Upper lobe of left lung (tissue), 6 donors: ENCODE measurements around the gene MAST4. TPM values are rescaled to one million over a fixed set of nuclear protein-coding genes. Genes with fewer than 3 reads are reported as not detected.
A peak's percentile ranks its signal among the peaks of the same experiment; 100 is the strongest.

Experiments
- ATAC-seq, 2 donors: fragments of 200-7000 bp; cut with Tn5 transposase; one replicate each; pipeline ENCODE4 v1.9.1; 2022; ENCODE audit warnings: mild to moderate bottlenecking in 2 of 2, moderate library complexity in 2 of 2; ENCODE audit not compliant: low FRiP score in 2 of 2
- DNase-seq, 2 donors: peaks; one replicate each; pipeline ENCODE4 v3.0.0-alpha.2; 2019 to 2020
- H3K27ac ChIP-seq, 4 donors: fragments of 200-600 bp; sonication (generic); one replicate each; pipeline ENCODE4 v1.5.1; 2016 to 2019
- H3K27me3 ChIP-seq, 4 donors: fragments of 200-600 bp; sonication (generic); one replicate each; pipeline ENCODE4 v1.5.1; 2017 to 2019
- H3K36me3 ChIP-seq, 4 donors: fragments of 200-600 bp; sonication (generic); one replicate each; pipeline ENCODE4 v1.5.1; 2016 to 2019
- H3K4me1 ChIP-seq, 4 donors: fragments of 200-600 bp; sonication (generic); one replicate each; pipeline ENCODE4 v1.5.1; 2018 to 2019
- H3K4me3 ChIP-seq, 4 donors: fragments of 200-600 bp; sonication (generic); one replicate each; pipeline ENCODE4 v1.5.1; 2017 to 2019; ENCODE audit warnings: mild to moderate bottlenecking in 2 of 4, moderate library complexity in 1 of 4
- H3K9me3 ChIP-seq, 4 donors: fragments of 200-600 bp; sonication (generic); one replicate each; pipeline ENCODE4 v1.5.1; 2018 to 2019
- EP300 ChIP-seq, 4 donors: sonication (generic); formaldehyde crosslinking; IDR thresholded peaks; one replicate each; pipeline ENCODE4 v1.5.1; 2017; ENCODE audit warnings: antibody characterized with exemption in 4 of 4, control low read depth in 2 of 4
- POLR2A ChIP-seq, 4 donors: fragments of 450-650 bp; IDR thresholded peaks; one replicate each; pipeline ENCODE4 v1.5.1; 2016 to 2017; ENCODE audit warnings: antibody characterized with exemption in 4 of 4, mild to moderate bottlenecking in 2 of 4
- POLR2AphosphoS5 ChIP-seq, 2 donors: sonication (generic); formaldehyde crosslinking; IDR thresholded peaks; one replicate each; pipeline ENCODE4 v1.5.1; 2017; ENCODE audit warnings: antibody characterized with exemption in 2 of 2
- WGBS, 2 donors: methylation state at CpG; one replicate each; pipeline ENCODE4 v1.1.5; 2017 to 2018; 5-methylcytosine and 5-hydroxymethylcytosine counted together
- total RNA-seq, 6 donors: library from RNA; depleted of rRNA in 4 of 6; stranded (reverse); fragments of >200 nt in 4 of 6; gene quantifications; one replicate each; pipeline versions ENCODE4 v1.1.0 to v1.2.1, GENCODE V29; 2016 to 2021
- TF ChIP-seq, protein P1 (sequence below), 6 experiments: fragments of 450-650 bp in 4 of 6; fragments of 200-600 bp in 2 of 6; sonication (generic) in 2 of 6; IDR thresholded peaks; one replicate each; pipeline ENCODE4 v1.5.1; 2016 to 2019; ENCODE audit warnings: antibody characterized with exemption in 6 of 6
- donor health status: DM: no; HTN: no; CAD: no; lungs with moderate emphysema.
- donor health status: DM: no; HTN: yes; CAD: no; lungs with severe emphysema.

MAST4 gene
- total RNA-seq, 6 donors from 2014 or later = 44.8 to 229 (median 66.4) TPM

DNA sequence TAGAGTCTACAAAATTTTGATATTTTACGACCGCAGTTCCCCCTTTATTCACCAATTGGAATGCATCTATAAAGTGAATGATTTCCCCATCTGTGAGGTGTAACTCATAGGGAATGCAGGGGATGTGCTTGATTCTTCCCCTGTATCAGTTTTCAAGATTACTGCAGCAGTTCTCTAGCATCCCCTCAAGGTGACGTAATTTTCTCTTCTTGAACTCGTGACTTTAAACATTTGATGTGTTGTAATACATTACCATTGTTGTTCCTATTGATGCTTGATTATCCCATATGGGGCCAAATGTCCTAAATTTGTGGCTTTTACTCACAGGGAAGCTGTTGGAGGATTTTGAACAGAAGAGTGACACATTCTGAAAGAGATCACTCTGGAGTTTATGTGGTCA is 360.2 kb downstream of the MAST4 start:
- no peaks in the 10 kb centered on the region for H3K9me3 ChIP-seq
- H3K36me3 ChIP-seq = no peaks in the 10 kb centered on the region
- DNase-seq (no peak), ATAC-seq (no peak)
- 84 to 90% methylated on average over 4 of the region's 4 CpGs for WGBS, 2 donors
- H3K27me3 ChIP-seq = no peaks in the 10 kb centered on the region
- H3K4me3 ChIP-seq = no peak overlapping the region
- no peak overlapping the region for H3K27ac ChIP-seq
- peaks cover 5 to 18% (median 14%) of the 10 kb centered on the region in 4 donors for H3K4me1 ChIP-seq
- no peak for TF ChIP-seq POLR2A (IDR thresholded peaks at IDR 0.05)
- TF ChIP-seq, protein P1, sequence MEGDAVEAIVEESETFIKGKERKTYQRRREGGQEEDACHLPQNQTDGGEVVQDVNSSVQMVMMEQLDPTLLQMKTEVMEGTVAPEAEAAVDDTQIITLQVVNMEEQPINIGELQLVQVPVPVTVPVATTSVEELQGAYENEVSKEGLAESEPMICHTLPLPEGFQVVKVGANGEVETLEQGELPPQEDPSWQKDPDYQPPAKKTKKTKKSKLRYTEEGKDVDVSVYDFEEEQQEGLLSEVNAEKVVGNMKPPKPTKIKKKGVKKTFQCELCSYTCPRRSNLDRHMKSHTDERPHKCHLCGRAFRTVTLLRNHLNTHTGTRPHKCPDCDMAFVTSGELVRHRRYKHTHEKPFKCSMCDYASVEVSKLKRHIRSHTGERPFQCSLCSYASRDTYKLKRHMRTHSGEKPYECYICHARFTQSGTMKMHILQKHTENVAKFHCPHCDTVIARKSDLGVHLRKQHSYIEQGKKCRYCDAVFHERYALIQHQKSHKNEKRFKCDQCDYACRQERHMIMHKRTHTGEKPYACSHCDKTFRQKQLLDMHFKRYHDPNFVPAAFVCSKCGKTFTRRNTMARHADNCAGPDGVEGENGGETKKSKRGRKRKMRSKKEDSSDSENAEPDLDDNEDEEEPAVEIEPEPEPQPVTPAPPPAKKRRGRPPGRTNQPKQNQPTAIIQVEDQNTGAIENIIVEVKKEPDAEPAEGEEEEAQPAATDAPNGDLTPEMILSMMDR (IDR thresholded peaks at IDR 0.05) = no peak
- no peak for TF ChIP-seq POLR2AphosphoS5 (IDR thresholded peaks at IDR 0.05)
- TF ChIP-seq EP300 (IDR thresholded peaks at IDR 0.05) = no peak

- no peaks in the 10 kb centered on the region for H3K9me3 ChIP-seq
- TF ChIP-seq EP300 (IDR thresholded peaks at IDR 0.05) = no peak
- TF ChIP-seq, protein P1 (IDR thresholded peaks at IDR 0.05) = no peak
- no peak for TF ChIP-seq POLR2A (IDR thresholded peaks at IDR 0.05)
- no peak for TF ChIP-seq POLR2AphosphoS5 (IDR thresholded peaks at IDR 0.05)
- WGBS, 2 donors = 73 to 74% methylated on average over 10 of the region's 10 CpGs
- H3K4me3 ChIP-seq = peak overlapping the region in 3 of 4 donors; percentile 19 to 39 (median 37)
- H3K4me1 ChIP-seq = peaks cover 5 to 18% (median 14%) of the 10 kb centered on the region in 4 donors
- ATAC-seq (peak in 1 of 2 donors; percentile 79), DNase-seq (no peak)
- peak overlapping the region in 3 of 4 donors; percentile 30 to 62 (median 40) for H3K27ac ChIP-seq
- no peaks in the 10 kb centered on the region for H3K36me3 ChIP-seq
- no peaks in the 10 kb centered on the region for H3K27me3 ChIP-seq
Observed at GRCh38 chr5:66958201-66958979, 362.2 kb downstream of the MAST4 start.

- DNase-seq = peak in 1 of 2 donors; percentile 62
- peak overlapping the region in 3 of 4 donors; percentile 19 to 39 (median 37) for H3K4me3 ChIP-seq
Observed at GRCh38 chr5:66958980-66959641, 362.9 kb downstream of the MAST4 start.

GRCh38 chr5:66959653-66960052 is 363.5 kb downstream of the MAST4 start:
- H3K36me3 ChIP-seq = no peaks in the 10 kb centered on the region
- H3K27ac ChIP-seq = peak overlapping the region in 1 of 4 donors; percentile 62
- H3K4me1 ChIP-seq = peaks cover 9 to 18% (median 14%) of the 10 kb centered on the region in 4 donors
- no peak for TF ChIP-seq EP300 (IDR thresholded peaks at IDR 0.05)
- H3K4me3 ChIP-seq = peak overlapping the region in 3 of 4 donors; percentile 19 to 39 (median 37)
- no peaks in the 10 kb centered on the region for H3K9me3 ChIP-seq
- H3K27me3 ChIP-seq = no peaks in the 10 kb centered on the region
- ATAC-seq (no peak), DNase-seq (no peak)
- 59 to 60% methylated on average over 2 of the region's 2 CpGs for WGBS, 2 donors

More at GRCh38 chr5:66958980-66959641, 362.9 kb downstream of the MAST4 start:
- H3K9me3 ChIP-seq = no peaks in the 10 kb centered on the region
- H3K36me3 ChIP-seq = no peaks in the 10 kb centered on the region
- peak; percentile 66 to 73 for ATAC-seq
- peaks cover 9 to 18% (median 14%) of the 10 kb centered on the region in 4 donors for H3K4me1 ChIP-seq
- no peak for TF ChIP-seq EP300 (IDR thresholded peaks at IDR 0.05)
- no peak for TF ChIP-seq POLR2A (IDR thresholded peaks at IDR 0.05)
- no peak for TF ChIP-seq POLR2AphosphoS5 (IDR thresholded peaks at IDR 0.05)
- TF ChIP-seq, protein P1 (IDR thresholded peaks at IDR 0.05) = no peak
- H3K27me3 ChIP-seq = no peaks in the 10 kb centered on the region
- H3K27ac ChIP-seq = peak overlapping the region; percentile 30 to 62 (median 36)
- 52 to 55% methylated on average over 11 of the region's 11 CpGs for WGBS, 2 donors
